ENCODE data around the gene ADAM12.

Gene ADAM12

GRCh38 chr10:126131341-126131740 lies 256.9 kb downstream of the ADAM12 start:
- no peak for DNase-seq (ENCODE audit: insufficient read length, low spot score)
- FAIRE-seq, result no peak
- TF ChIP-seq POLR2A (IDR thresholded peaks at IDR 0.05; ENCODE audit: low read depth, low read length) (no peak), POU2F2 (IDR thresholded peaks at IDR 0.05; ENCODE audit: low read depth, low read length) (no peak), SPI1 (IDR thresholded peaks at IDR 0.05; ENCODE audit: low read depth, low read length) (no peak), TAF1 (IDR thresholded peaks at IDR 0.05; ENCODE audit: low read depth, low read length) (no peak), PAX5 (IDR thresholded peaks at IDR 0.05; ENCODE audit: insufficient read depth, low read length, severe bottlenecking) (no peak), POLR2AphosphoS5 (IDR thresholded peaks at IDR 0.05; ENCODE audit: low read depth, low read length) (no peak)

- no peak for TF ChIP-seq POLR2AphosphoS5 (IDR thresholded peaks at IDR 0.05; ENCODE audit: low read depth, low read length)
- DNase-seq (ENCODE audit: insufficient read length, low spot score), result no peak
- no peak for FAIRE-seq
Observed at GRCh38 chr10:126130271-126130710, 258.0 kb downstream of the ADAM12 start.

- FAIRE-seq (no peak), DNase-seq (ENCODE audit: insufficient read length, low spot score) (no peak)
- no peak for TF ChIP-seq POLR2A (IDR thresholded peaks at IDR 0.05; ENCODE audit: low read depth, low read length)
- TF ChIP-seq POLR2AphosphoS5 (IDR thresholded peaks at IDR 0.05; ENCODE audit: low read depth, low read length), result no peak
- TF ChIP-seq PAX5 (IDR thresholded peaks at IDR 0.05; ENCODE audit: insufficient read depth, low read length, severe bottlenecking), result no peak
- no peak for TF ChIP-seq POU2F2 (IDR thresholded peaks at IDR 0.05; ENCODE audit: low read depth, low read length)
- TF ChIP-seq SPI1 (IDR thresholded peaks at IDR 0.05; ENCODE audit: low read depth, low read length), result no peak
- no peak for TF ChIP-seq TAF1 (IDR thresholded peaks at IDR 0.05; ENCODE audit: low read depth, low read length)
Observed at GRCh38 chr10:126129026-126129425, 259.3 kb downstream of the ADAM12 start.

- TF ChIP-seq TAF1 (IDR thresholded peaks at IDR 0.05; ENCODE audit: low read depth, low read length) (no peak), SPI1 (IDR thresholded peaks at IDR 0.05; ENCODE audit: low read depth, low read length) (no peak), POU2F2 (IDR thresholded peaks at IDR 0.05; ENCODE audit: low read depth, low read length) (no peak), POLR2AphosphoS5 (IDR thresholded peaks at IDR 0.05; ENCODE audit: low read depth, low read length) (no peak), PAX5 (IDR thresholded peaks at IDR 0.05; ENCODE audit: insufficient read depth, low read length, severe bottlenecking) (no peak), POLR2A (IDR thresholded peaks at IDR 0.05; ENCODE audit: low read depth, low read length) (no peak)
- FAIRE-seq (no peak), DNase-seq (ENCODE audit: insufficient read length, low spot score) (no peak)
Observed at GRCh38 chr10:126128581-126128980, 259.7 kb downstream of the ADAM12 start.

- TF ChIP-seq PAX5 (IDR thresholded peaks at IDR 0.05; ENCODE audit: insufficient read depth, low read length, severe bottlenecking), result no peak
- FAIRE-seq (no peak), DNase-seq (ENCODE audit: insufficient read length, low spot score) (no peak)
Observed at GRCh38 chr10:126127481-126128029, 260.7 kb downstream of the ADAM12 start.

- FAIRE-seq, result no peak
- no peak for DNase-seq (ENCODE audit: insufficient read length, low spot score)
- no peak for TF ChIP-seq TAF1 (IDR thresholded peaks at IDR 0.05; ENCODE audit: low read depth, low read length)
- no peak for TF ChIP-seq SPI1 (IDR thresholded peaks at IDR 0.05; ENCODE audit: low read depth, low read length)
- TF ChIP-seq POLR2AphosphoS5 (IDR thresholded peaks at IDR 0.05; ENCODE audit: low read depth, low read length), result no peak
- no peak for TF ChIP-seq POU2F2 (IDR thresholded peaks at IDR 0.05; ENCODE audit: low read depth, low read length)
Observed at GRCh38 chr10:126126866-126127265, 261.4 kb downstream of the ADAM12 start.

- DNase-seq (ENCODE audit: insufficient read length, low spot score), result no peak
- TF ChIP-seq TAF1 (IDR thresholded peaks at IDR 0.05; ENCODE audit: low read depth, low read length), result no peak
- TF ChIP-seq POLR2A (IDR thresholded peaks at IDR 0.05; ENCODE audit: low read depth, low read length), result no peak
- no peak for TF ChIP-seq SPI1 (IDR thresholded peaks at IDR 0.05; ENCODE audit: low read depth, low read length)
- no peak for TF ChIP-seq POU2F2 (IDR thresholded peaks at IDR 0.05; ENCODE audit: low read depth, low read length)
- no peak for TF ChIP-seq POLR2AphosphoS5 (IDR thresholded peaks at IDR 0.05; ENCODE audit: low read depth, low read length)
- TF ChIP-seq PAX5 (IDR thresholded peaks at IDR 0.05; ENCODE audit: insufficient read depth, low read length, severe bottlenecking), result no peak
- FAIRE-seq, result no peak
Observed at GRCh38 chr10:126126023-126126422, 262.3 kb downstream of the ADAM12 start.

GRCh38 chr10:126124668-126125349 lies 263.5 kb downstream of the ADAM12 start:
- FAIRE-seq (no peak), DNase-seq (ENCODE audit: insufficient read length, low spot score) (no peak)

GRCh38 chr10:126124046-126124445 lies 264.2 kb downstream of the ADAM12 start:
- DNase-seq (ENCODE audit: insufficient read length, low spot score) (no peak), FAIRE-seq (no peak)
- no peak for TF ChIP-seq TAF1 (IDR thresholded peaks at IDR 0.05; ENCODE audit: low read depth, low read length)
- no peak for TF ChIP-seq SPI1 (IDR thresholded peaks at IDR 0.05; ENCODE audit: low read depth, low read length)
- TF ChIP-seq PAX5 (IDR thresholded peaks at IDR 0.05; ENCODE audit: insufficient read depth, low read length, severe bottlenecking), result no peak

More at GRCh38 chr10:126124668-126125349, 263.5 kb downstream of the ADAM12 start:
- no peak for TF ChIP-seq TAF1 (IDR thresholded peaks at IDR 0.05; ENCODE audit: low read depth, low read length)
- no peak for TF ChIP-seq POU2F2 (IDR thresholded peaks at IDR 0.05; ENCODE audit: low read depth, low read length)
- TF ChIP-seq POLR2AphosphoS5 (IDR thresholded peaks at IDR 0.05; ENCODE audit: low read depth, low read length), result no peak
- no peak for TF ChIP-seq POLR2A (IDR thresholded peaks at IDR 0.05; ENCODE audit: low read depth, low read length)
- no peak for TF ChIP-seq PAX5 (IDR thresholded peaks at IDR 0.05; ENCODE audit: insufficient read depth, low read length, severe bottlenecking)
- TF ChIP-seq SPI1 (IDR thresholded peaks at IDR 0.05; ENCODE audit: low read depth, low read length), result no peak

GRCh38 chr10:126123466-126123865 lies 264.8 kb downstream of the ADAM12 start:
- no peak for TF ChIP-seq TAF1 (IDR thresholded peaks at IDR 0.05; ENCODE audit: low read depth, low read length)
- no peak for TF ChIP-seq PAX5 (IDR thresholded peaks at IDR 0.05; ENCODE audit: insufficient read depth, low read length, severe bottlenecking)
- TF ChIP-seq SPI1 (IDR thresholded peaks at IDR 0.05; ENCODE audit: low read depth, low read length), result no peak
- TF ChIP-seq POU2F2 (IDR thresholded peaks at IDR 0.05; ENCODE audit: low read depth, low read length), result no peak
- no peak for TF ChIP-seq POLR2AphosphoS5 (IDR thresholded peaks at IDR 0.05; ENCODE audit: low read depth, low read length)
- TF ChIP-seq POLR2A (IDR thresholded peaks at IDR 0.05; ENCODE audit: low read depth, low read length), result no peak
- FAIRE-seq (no peak), DNase-seq (ENCODE audit: insufficient read length, low spot score) (no peak)

Measured in GM12891 (cell line).